HEK293 (cell line): ENCODE measurements around the gene IPO11.

Source experiments
- CTCF ChIP-seq: fragments of 450-650 bp; formaldehyde crosslinking; IDR thresholded peaks from 2 replicates; pipeline ENCODE4 v1.5.1; 2016; ENCODE audit warnings: missing biosample characterization, missing genetic modification characterization
- ZNF112 ChIP-seq: fragments of 450-650 bp; formaldehyde crosslinking; IDR thresholded peaks from 2 replicates; pipeline ENCODE4 v1.5.0; 2017; ENCODE audit warnings: missing biosample characterization, missing genetic modification characterization
- ZNF132 ChIP-seq: fragments of 450-650 bp; formaldehyde crosslinking; IDR thresholded peaks from 2 replicates; pipeline ENCODE4 v1.5.1; 2017; ENCODE audit warnings: missing biosample characterization, missing genetic modification characterization, borderline replicate concordance
- ZNF274 ChIP-seq, 2 experiments: fragments of 200-500 bp in 1 of 2; fragments of 450-650 bp in 1 of 2; sonication (Bioruptor generic) in 1 of 2; formaldehyde crosslinking in 1 of 2; IDR thresholded peaks; 2 replicates each; pipeline versions ENCODE4 v1.5.1 to v1.6.1; 2014 to 2016; ENCODE audit warnings: borderline replicate concordance in 1 of 2, inconsistent platforms in 1 of 2, low read length in 1 of 2, missing biosample characterization in 1 of 2, missing genetic modification characterization in 1 of 2
- ZNF362 ChIP-seq: fragments of 450-650 bp; formaldehyde crosslinking; IDR thresholded peaks from 2 replicates; pipeline ENCODE4 v1.5.1; 2016; ENCODE audit warnings: missing biosample characterization, missing genetic modification characterization
- ZNF426 ChIP-seq: fragments of 450-650 bp; formaldehyde crosslinking; IDR thresholded peaks from 2 replicates; pipeline ENCODE4 v1.5.1; 2017; ENCODE audit warnings: missing biosample characterization, missing genetic modification characterization, mild to moderate bottlenecking, inconsistent platforms, moderate library complexity

- no peak for TF ChIP-seq ZNF112 (tag by site-specific recombination)
- no peak for TF ChIP-seq CTCF (tag by site-specific recombination)
- no peak for TF ChIP-seq ZNF362
- no peak for TF ChIP-seq ZNF132
- TF ChIP-seq ZNF426 = no peak
- TF ChIP-seq ZNF274 (IDR thresholded peaks at IDR 0.05; ENCODE audit: low read length) = no peak
- TF ChIP-seq ZNF274 (tag by site-specific recombination; IDR thresholded peaks at IDR 0.05; ENCODE audit: borderline replicate concordance) = no peak
These were observed 74.1 kb downstream of the IPO11 start for GRCh38 chr5:62486672-62487071.
